GM21423 (cell line): Measurements from ENCODE around the gene ZGLP1.
"Not testable (repeated sequence)": the region's sequence is repeated elsewhere in the genome, so short reads cannot be mapped to it uniquely, and the experiment has no call there.

Source experiments
- ATAC-seq: cut with Tn5 transposase; IDR thresholded peaks from one replicate; pipeline ENCODE4 v1.9.1; 2021; ENCODE audit warnings: mild to moderate bottlenecking, moderate library complexity; ENCODE audit not compliant: unreplicated experiment

Gene ZGLP1

GRCh38 chr19:10309423-10309822, at the start of gene ZGLP1:
ZGLP1 (minus strand) TSS chr19:10309815.
- no peak for ATAC-seq

GRCh38 chr19:10356431-10356830, 46.8 kb upstream of the ZGLP1 start:
- ATAC-seq: no peak

DNA sequence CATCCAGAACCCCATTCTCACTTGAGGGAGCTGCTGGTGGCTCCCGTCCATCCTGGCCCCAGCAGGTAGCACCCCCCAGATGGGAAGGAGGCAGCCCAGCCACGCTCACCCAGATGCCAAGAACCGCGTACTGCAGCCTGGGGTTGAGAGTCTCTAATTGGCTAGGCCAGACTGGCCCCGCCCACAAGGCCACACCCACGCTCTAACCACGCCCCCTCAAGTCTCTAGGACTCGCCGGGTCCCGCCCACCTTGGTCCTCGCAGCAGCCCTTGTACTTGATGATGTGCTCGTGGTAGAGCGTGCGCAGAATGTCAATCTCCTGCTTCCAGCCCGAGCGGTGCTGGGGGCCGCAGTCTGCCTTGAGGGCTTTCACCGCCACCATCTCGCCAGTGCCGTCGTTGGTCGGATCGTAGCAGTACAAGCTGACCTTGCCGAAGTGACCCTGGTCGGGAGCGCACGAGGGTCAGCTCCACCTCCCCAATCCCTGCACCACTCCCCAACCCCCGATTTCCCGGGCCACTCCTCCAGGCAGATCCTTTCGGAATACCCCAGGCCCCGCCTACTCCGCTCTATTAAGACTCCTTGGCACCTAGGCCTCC, 44.3 kb upstream of the ZGLP1 start:
- ATAC-seq: no peak

GRCh38 chr19:10352764-10353671, 43.4 kb upstream of the ZGLP1 start:
- ATAC-seq: no peak

DNA sequence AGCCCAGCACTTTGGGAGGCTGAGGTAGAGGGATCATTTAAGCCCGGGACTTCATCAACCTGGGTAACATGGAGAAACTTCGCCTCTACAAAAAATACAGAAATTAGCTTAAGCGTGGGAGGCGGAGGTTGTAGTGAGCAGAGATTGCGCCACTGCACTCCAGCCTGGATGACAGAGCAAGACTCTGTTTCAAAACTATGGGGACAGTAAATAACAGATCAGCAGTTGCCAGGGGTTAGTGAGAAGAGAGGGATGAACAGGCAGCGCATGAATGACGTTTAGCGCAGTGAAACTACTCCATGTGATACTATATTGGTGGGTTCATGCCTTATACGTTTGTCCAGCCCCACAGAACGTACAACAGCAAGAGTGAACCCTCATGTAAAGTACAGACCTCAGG, 36.9 kb upstream of the ZGLP1 start:
- no peak for ATAC-seq

- no peak for ATAC-seq
Observed at GRCh38 chr19:10344780-10345179, 35.2 kb upstream of the ZGLP1 start.

DNA sequence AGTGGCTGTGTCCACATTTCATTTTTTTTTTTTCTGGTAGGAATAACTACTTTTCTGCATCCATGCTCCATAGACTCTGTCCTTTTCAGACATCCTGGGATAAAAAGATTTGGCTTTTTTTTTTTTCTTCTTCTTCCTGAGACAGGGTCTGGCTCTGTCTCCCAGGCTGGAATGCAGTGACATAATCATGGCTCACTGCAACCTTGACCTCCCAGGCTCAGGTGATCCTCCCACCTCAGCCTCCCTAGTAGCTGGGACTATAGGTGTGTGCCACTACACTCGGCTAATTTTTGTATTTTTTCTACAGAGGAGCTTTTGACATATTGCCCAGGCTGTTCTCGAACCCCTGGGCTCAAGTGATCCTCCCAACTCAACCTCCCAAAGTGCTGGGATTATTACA, 33.9 kb upstream of the ZGLP1 start:
- ATAC-seq: no peak

- no peak for ATAC-seq
Observed at GRCh38 chr19:10339977-10340376, 30.4 kb upstream of the ZGLP1 start.

- peak; percentile 63 for ATAC-seq
Observed at GRCh38 chr19:10339380-10339960, 29.9 kb upstream of the ZGLP1 start, which contains the start of gene ICAM3. ICAM3 (minus strand) TSS chr19:10339624; CDS start chr19:10339614, 10 bp downstream.

DNA sequence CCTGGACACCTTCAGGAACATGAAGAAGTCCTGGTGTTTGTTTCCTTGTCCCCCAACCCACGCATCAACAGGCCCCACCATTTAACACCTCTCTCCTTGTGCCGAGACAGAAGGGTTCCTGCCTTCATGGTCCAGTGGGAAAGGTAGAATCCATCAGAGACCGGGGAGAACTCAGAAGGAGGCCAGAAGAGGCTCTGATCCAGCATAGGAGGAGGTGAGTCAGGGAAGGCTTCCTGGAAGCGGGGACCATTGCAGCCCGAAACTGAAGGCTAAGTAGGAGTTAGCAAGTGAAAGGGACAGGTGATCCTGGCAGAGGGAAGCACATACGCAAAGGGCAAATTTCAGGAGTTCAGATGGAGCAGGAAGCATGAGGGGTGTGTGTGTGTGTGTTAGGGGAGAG, 29.3 kb upstream of the ZGLP1 start:
- ATAC-seq: no peak

GRCh38 chr19:10336725-10337124, 27.1 kb upstream of the ZGLP1 start:
- ATAC-seq: not testable (repeated sequence)

- no peak for ATAC-seq
Observed at GRCh38 chr19:10335352-10335985, 25.9 kb upstream of the ZGLP1 start.

DNA sequence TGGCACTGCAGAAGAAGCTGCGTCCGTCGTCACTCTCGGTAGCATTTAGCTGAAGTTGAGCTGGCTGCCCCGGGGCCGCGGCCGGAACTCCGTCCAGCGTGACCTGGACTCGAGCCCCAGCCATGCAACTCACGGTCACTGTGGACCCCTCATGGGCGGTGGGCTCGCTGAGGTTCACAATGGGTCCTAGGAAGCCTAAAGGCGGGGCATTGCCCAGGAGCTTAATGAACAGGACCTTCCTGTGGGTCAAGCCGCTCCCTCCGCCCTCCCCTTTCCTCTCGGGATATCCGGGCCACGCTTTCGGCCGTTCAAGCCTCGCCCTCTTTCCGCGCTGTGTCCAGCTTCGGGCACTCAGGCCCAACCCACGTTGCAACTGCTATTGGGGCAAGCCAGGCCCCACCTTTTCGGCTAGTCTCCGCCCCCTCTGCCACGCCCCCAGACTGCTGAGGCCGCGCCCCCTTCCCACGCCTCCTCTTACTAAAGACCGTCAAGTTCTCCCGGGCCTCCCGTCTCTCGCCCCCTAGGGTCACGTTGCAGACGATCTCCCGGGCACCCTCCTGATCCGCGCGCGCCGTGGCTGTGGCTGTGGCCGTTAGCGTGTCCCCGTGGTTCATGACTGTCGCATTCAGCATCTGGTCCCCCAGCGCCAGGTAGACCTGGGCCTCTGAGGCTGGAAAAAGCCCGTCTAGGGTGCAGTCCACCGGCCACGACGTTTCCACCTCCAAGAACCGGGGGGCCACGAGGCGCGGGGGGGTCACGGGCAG, 25.2 kb upstream of the ZGLP1 start:
- ATAC-seq: no peak

DNA sequence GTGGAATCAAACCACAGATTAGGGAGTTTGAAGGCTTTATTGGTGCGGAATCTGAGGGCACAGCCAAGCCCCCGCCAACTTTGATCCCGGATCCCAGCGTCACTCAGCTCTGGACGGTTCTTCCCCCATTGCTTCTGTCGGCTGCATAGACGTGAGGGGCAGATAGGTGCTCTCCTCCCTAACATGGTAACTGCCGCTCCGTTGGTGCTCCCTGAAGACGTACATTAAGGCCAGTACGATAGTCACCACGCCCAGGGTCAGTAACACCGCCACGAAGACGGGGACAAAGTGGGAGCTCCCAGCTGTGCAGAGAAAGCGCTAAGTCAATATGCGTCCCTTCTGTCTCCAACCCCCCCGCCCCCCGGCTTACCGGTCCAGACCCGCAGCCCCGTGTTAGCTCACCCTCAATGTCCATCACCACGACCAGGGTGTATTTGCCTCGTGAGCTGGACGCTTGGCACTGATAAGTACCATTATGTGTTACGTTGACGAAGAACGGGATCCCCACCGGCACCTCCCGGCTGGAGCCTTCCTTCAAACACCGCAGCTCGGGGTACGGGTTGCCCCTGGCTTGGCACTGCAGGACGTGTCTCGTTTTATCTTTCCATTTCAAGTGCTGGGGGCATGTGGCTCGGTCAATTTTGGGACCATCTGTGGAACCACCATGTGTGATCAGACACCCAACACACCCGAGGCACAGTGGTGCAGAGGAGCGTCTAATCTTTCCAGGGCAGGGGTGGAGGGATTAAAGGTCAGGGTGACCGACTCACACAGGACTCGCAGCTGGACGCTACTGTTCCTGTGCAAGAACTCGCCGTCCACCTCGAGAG, 24.4 kb upstream of the ZGLP1 start:
- no peak for ATAC-seq

GRCh38 chr19:10332965-10333757, 23.5 kb upstream of the ZGLP1 start, which contains the start of gene RAVER1:
RAVER1 (minus strand) TSS chr19:10333529; CDS start chr19:10333507, 22 bp downstream.
- ATAC-seq: peak; percentile 88

GRCh38 chr19:10332158-10332964, 22.7 kb upstream of the ZGLP1 start:
- ATAC-seq: no peak

GRCh38 chr19:10329555-10329954, 19.9 kb upstream of the ZGLP1 start:
- ATAC-seq: no peak
